KBM-7 (cell line): ENCODE results near the gene CACNB4.
"Not testable (repeated sequence)": the region's sequence is repeated elsewhere in the genome, so short reads cannot be mapped to it uniquely, and the experiment has no call there.

Source experiments
- DNase-seq: peaks from one replicate; pipeline ENCODE4 v3.0.0-alpha.2; 2015
- in situ Hi-C: fragments of 300-500 bp; cut with MboI; formaldehyde crosslinking; loops from 2 replicates; pipeline ENCODE4 v1.14.3; 2020; ENCODE audit warnings: low sequenced_read_pairs, low pct_unique_long_range_greater_than_20kb, mixed read lengths

CACNB4 gene

GRCh38 chr2:151891566-151892194 lies 207.2 kb downstream of the CACNB4 start:
- DNase-seq = no peak
- in situ Hi-C loops = no loop called here

- no peak for DNase-seq
- in situ Hi-C loops = no loop called here
These were observed 211.7 kb downstream of the CACNB4 start for GRCh38 chr2:151887164-151887563.

GRCh38 chr2:151886241-151886640 lies 212.6 kb downstream of the CACNB4 start:
- no peak for DNase-seq
- in situ Hi-C loops = no loop called here

GRCh38 chr2:151882786-151883445 lies 215.9 kb downstream of the CACNB4 start:
- DNase-seq = no peak
- in situ Hi-C loops = no loop called here

- DNase-seq = no peak
- in situ Hi-C loops = no loop called here
These were observed 217.5 kb downstream of the CACNB4 start for GRCh38 chr2:151881342-151881741.

- in situ Hi-C loops = no loop called here
- no peak for DNase-seq
These were observed 218.3 kb downstream of the CACNB4 start for GRCh38 chr2:151880586-151880985.

GRCh38 chr2:151878655-151879563 lies 219.9 kb downstream of the CACNB4 start:
- in situ Hi-C loops = no loop called here
- DNase-seq = peak; percentile 82

- in situ Hi-C loops = no loop called here
- no peak for DNase-seq
These were observed 220.6 kb downstream of the CACNB4 start for GRCh38 chr2:151878204-151878603.

- DNase-seq, in situ Hi-C loops: not testable (repeated sequence)
These were observed 223.2 kb downstream of the CACNB4 start for GRCh38 chr2:151875631-151876030.

GRCh38 chr2:151872463-151872862 lies 226.4 kb downstream of the CACNB4 start:
- in situ Hi-C loops = no loop called here
- no peak for DNase-seq

- no peak for DNase-seq
- in situ Hi-C loops = no loop called here
These were observed 229.6 kb downstream of the CACNB4 start for GRCh38 chr2:151869291-151869690.

GRCh38 chr2:151862700-151863099 lies 236.1 kb downstream of the CACNB4 start:
- DNase-seq = no peak
- in situ Hi-C loops = no loop called here

GRCh38 chr2:151861174-151861573 lies 237.7 kb downstream of the CACNB4 start:
- in situ Hi-C loops = no loop called here
- no peak for DNase-seq

- no peak for DNase-seq
- in situ Hi-C loops = no loop called here
These were observed 238.2 kb downstream of the CACNB4 start for GRCh38 chr2:151860613-151861146.

- in situ Hi-C loops = no loop called here
- DNase-seq = no peak
These were observed 238.6 kb downstream of the CACNB4 start for GRCh38 chr2:151860210-151860609.

- no peak for DNase-seq
- in situ Hi-C loops = no loop called here
These were observed 241.2 kb downstream of the CACNB4 start for GRCh38 chr2:151857650-151858049.

GRCh38 chr2:151855111-151855510 lies 243.7 kb downstream of the CACNB4 start:
- in situ Hi-C loops = no loop called here
- DNase-seq = no peak

- in situ Hi-C loops = no loop called here
- DNase-seq = no peak
These were observed 245.6 kb downstream of the CACNB4 start for GRCh38 chr2:151853070-151853758.
